ENCODE data around the gene MAD1L1.

MAD1L1 gene

GRCh38 chr7:2152646-2153045, 80.1 kb downstream of the MAD1L1 start:
- no peak for DNase-seq

GRCh38 chr7:2151801-2152612, 80.7 kb downstream of the MAD1L1 start:
- no peak for DNase-seq

- no peak for DNase-seq
Measured at GRCh38 chr7:2151237-2151636, 81.5 kb downstream of the MAD1L1 start.

GRCh38 chr7:2150445-2150815, 82.3 kb downstream of the MAD1L1 start:
- no peak for DNase-seq

GRCh38 chr7:2149672-2150444, 82.9 kb downstream of the MAD1L1 start:
- no peak for DNase-seq

- no peak for DNase-seq
Measured at GRCh38 chr7:2148814-2149213, 83.9 kb downstream of the MAD1L1 start.

- DNase-seq: no peak
Measured at GRCh38 chr7:2148189-2148588, 84.6 kb downstream of the MAD1L1 start.

- DNase-seq: no peak
Measured at GRCh38 chr7:2146676-2147472, 85.9 kb downstream of the MAD1L1 start.

- DNase-seq: no peak
Measured at GRCh38 chr7:2145835-2146580, 86.7 kb downstream of the MAD1L1 start.

GRCh38 chr7:2144926-2145325, 87.8 kb downstream of the MAD1L1 start:
- DNase-seq: no peak

GRCh38 chr7:2143981-2144595, 88.7 kb downstream of the MAD1L1 start:
- DNase-seq: no peak

- no peak for DNase-seq
Measured at GRCh38 chr7:2143450-2143849, 89.3 kb downstream of the MAD1L1 start.

GRCh38 chr7:2142386-2142785, 90.4 kb downstream of the MAD1L1 start:
- DNase-seq: no peak

GRCh38 chr7:2141651-2142050, 91.1 kb downstream of the MAD1L1 start:
- no peak for DNase-seq

- DNase-seq: no peak
Measured at GRCh38 chr7:2141021-2141410, 91.7 kb downstream of the MAD1L1 start.

- DNase-seq: no peak
Measured at GRCh38 chr7:2140216-2141020, 92.3 kb downstream of the MAD1L1 start.

- DNase-seq: no peak
Measured at GRCh38 chr7:2139004-2139699, 93.6 kb downstream of the MAD1L1 start.

- DNase-seq: no peak
Measured at GRCh38 chr7:2138146-2138765, 94.5 kb downstream of the MAD1L1 start.

- no peak for DNase-seq
Measured at GRCh38 chr7:2134740-2135139, 98.0 kb downstream of the MAD1L1 start.

GRCh38 chr7:2132243-2132642, 100.5 kb downstream of the MAD1L1 start:
- no peak for DNase-seq

Data from activated T-cell treated with anti-CD3 and anti-CD28 coated beads for 4 hours (primary cell).